Panc1 (cell line): ENCODE results near the gene COL1A2. TPM values are rescaled to one million over a fixed set of nuclear protein-coding genes. Genes with fewer than 3 reads are reported as not detected.

ENCODE experiments used
- ATAC-seq: fragments of 200-7000 bp; cut with Tn5 transposase; 2 replicates; pipeline ENCODE4 v1.9.1; 2020; ENCODE audit warnings: mild to moderate bottlenecking, moderate library complexity
- BruUV-seq: library from RNA; stranded (reverse); fragments of 400-500 nt; replicated peaks from 2 replicates; lab custom pipeline; 2021; lab: Mats Ljungman, UMichigan
- CTCF ChIA-PET: fragments of 300-600 bp; sonication (Branson Sonifier 250); formaldehyde crosslinking; loops from one replicate; lab custom pipeline; 2022; ENCODE audit warnings: antibody characterized with exemption; lab: Charles Lee
- POLR2A ChIA-PET: fragments of 300-600 bp; sonication (Branson Sonifier 250); formaldehyde crosslinking; loops from one replicate; lab custom pipeline; 2022; ENCODE audit warnings: antibody characterized with exemption; lab: Charles Lee
- DNase-seq: peaks from one replicate; pipeline ENCODE4 v3.0.0-alpha.2; 2010; ENCODE audit warnings: low read depth, low spot score
- H3K27ac ChIP-seq: 2 replicates; pipeline ENCODE4 v1.5.1; 2011; ENCODE audit warnings: mild to moderate bottlenecking, low read length, inconsistent platforms
- H3K27me3 ChIP-seq: fragments of 200-500 bp; sonication (Bioruptor generic); 2 replicates; pipeline ENCODE4 v1.6.0; 2014; ENCODE audit warnings: low read length, inconsistent platforms; ENCODE audit not compliant: control insufficient read depth, insufficient read depth
- H3K36me3 ChIP-seq: fragments of 200-500 bp; sonication (Bioruptor generic); 2 replicates; pipeline ENCODE4 v1.5.1; 2014; ENCODE audit warnings: inconsistent platforms, mild to moderate bottlenecking, low read length, moderate library complexity; ENCODE audit not compliant: control insufficient read depth, insufficient read depth
- H3K4me1 ChIP-seq: 2 replicates; pipeline ENCODE4 v1.5.1; 2011; ENCODE audit warnings: inconsistent platforms, mild to moderate bottlenecking, low read length, moderate library complexity; ENCODE audit not compliant: control insufficient read depth, insufficient read depth
- H3K4me3 ChIP-seq, 2 experiments: 2 replicates each; pipeline ENCODE4 v1.5.1; 2011 to 2012; ENCODE audit warnings: low read depth in 2 of 2, low read length in 2 of 2, mild to moderate bottlenecking in 2 of 2, inconsistent platforms in 1 of 2, moderate library complexity in 1 of 2
- H3K9me3 ChIP-seq: fragments of 200-500 bp; sonication (Bioruptor generic); 2 replicates; pipeline ENCODE4 v1.5.1; 2014; ENCODE audit warnings: low read depth, mild to moderate bottlenecking, inconsistent platforms, low read length, moderate library complexity; ENCODE audit not compliant: control insufficient read depth, insufficient read depth
- POLR2AphosphoS5 ChIP-seq: IDR thresholded peaks from 2 replicates; pipeline ENCODE4 v1.6.1; 2012; ENCODE audit warnings: mild to moderate bottlenecking, low read depth, low read length, moderate library complexity
- REST ChIP-seq, 2 experiments: IDR thresholded peaks; 2 replicates each; pipeline ENCODE4 v1.6.1; 2011 to 2012; ENCODE audit warnings: low read depth in 2 of 2, control low read depth in 1 of 2, low read length in 1 of 2, mild to moderate bottlenecking in 1 of 2, moderate library complexity in 1 of 2; ENCODE audit not compliant: insufficient read depth in 1 of 2
- SIN3A ChIP-seq: IDR thresholded peaks from 2 replicates; pipeline ENCODE4 v1.6.1; 2012; ENCODE audit warnings: low read depth, mild to moderate bottlenecking, low read length, moderate library complexity, borderline replicate concordance; ENCODE audit not compliant: insufficient read depth
- TCF7L2 ChIP-seq: IDR thresholded peaks from 2 replicates; pipeline ENCODE4 v1.6.1; 2011; ENCODE audit warnings: mild to moderate bottlenecking, low read depth, low read length, inconsistent platforms
- in situ Hi-C: cut with HindIII; loops from 2 replicates; pipeline ENCODE4 v1.10.0; 2016; ENCODE audit warnings: low sequenced_read_pairs, low pct_unique_long_range_greater_than_20kb
- intact Hi-C: fragments of 100-400 bp; cut with micrococcal nuclease; formaldehyde crosslinking; loops from one replicate; pipeline ENCODE4 v1.10.0; 2022; ENCODE audit not compliant: unreplicated experiment
- total RNA-seq: library from RNA; stranded (reverse); gene quantifications from one replicate; pipeline ENCODE4 v1.2.1, GENCODE V29; 2021; ENCODE audit not compliant: unreplicated experiment
- TF ChIP-seq, protein P1 (sequence below): fragments of 450-650 bp; IDR thresholded peaks from 2 replicates; pipeline ENCODE4 v1.5.1; 2017; ENCODE audit warnings: mild to moderate bottlenecking

Gene COL1A2
- total RNA-seq, 1 experiment from 2014 or later = 1.3 TPM

DNA sequence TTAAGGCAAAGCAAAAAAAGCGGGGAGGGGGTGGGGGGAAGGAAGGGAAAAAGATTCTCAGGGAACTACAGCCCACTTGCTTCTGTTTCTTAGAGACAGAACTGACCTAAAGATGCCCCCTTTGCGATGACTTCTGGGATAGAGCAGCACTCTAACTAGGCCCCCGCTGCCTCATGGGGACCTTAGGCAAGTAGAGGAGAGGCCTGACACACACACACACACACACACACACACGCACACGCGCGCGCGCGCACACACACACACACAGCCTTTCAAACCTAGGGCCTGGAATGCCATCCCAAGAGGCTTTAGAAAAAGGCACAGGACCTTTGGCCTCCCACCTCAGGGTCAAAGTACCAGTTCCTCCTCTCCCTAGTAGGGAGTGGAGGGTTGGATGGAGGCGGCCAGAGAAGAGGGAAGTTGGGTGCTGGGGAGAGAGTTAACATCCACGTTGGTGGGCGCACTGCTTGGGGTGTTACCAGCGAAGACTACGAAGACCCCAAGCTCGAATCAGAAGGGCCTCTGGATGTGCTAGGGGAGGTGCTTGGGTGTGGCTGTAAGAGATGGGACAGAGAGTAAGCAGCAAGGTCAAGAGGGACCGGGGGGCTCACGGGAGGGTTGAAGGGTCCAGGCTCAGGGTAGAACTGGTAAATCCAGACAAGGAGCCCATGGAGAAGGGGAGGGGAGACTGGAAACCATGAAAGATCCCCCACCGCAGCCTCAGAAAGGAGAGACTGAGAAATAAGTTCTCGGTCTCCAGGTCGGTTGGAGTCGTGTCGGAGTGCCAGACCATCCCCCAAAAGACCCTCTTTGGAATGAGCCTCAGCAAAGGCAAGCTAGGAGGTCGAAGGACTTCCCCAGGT is 1.2 kb upstream of the COL1A2 start:
- ChIA-PET CTCF (interaction anchor here (2.2 kb wide), 1 partner anchor 97 kb away, joined by 19 read pairs; no protein-coding TSS in a partner anchor), POLR2A (no interaction called here)
- Histone ChIP-seq H3K27me3 (no peaks in the 10 kb centered on the region), H3K9me3 (no peaks in the 10 kb centered on the region), H3K27ac (no peak overlapping the region), H3K36me3 (no peaks in the 10 kb centered on the region), H3K4me3 (no peak overlapping the region), H3K4me1 (no peaks in the 10 kb centered on the region)
- BruUV-seq = no TSS peak
- in situ Hi-C loops (no loop called here), intact Hi-C loops (no loop called here)
- DNase-seq = no peak
- TF ChIP-seq POLR2AphosphoS5 (no peak), TCF7L2 (no peak), REST (IDR thresholded peaks at IDR 0.05; ENCODE audit: insufficient read depth in 1 of 2, low read depth in 2 of 2, low read length in 1 of 2) (no peak), SIN3A (no peak)
- TF ChIP-seq, protein P1, sequence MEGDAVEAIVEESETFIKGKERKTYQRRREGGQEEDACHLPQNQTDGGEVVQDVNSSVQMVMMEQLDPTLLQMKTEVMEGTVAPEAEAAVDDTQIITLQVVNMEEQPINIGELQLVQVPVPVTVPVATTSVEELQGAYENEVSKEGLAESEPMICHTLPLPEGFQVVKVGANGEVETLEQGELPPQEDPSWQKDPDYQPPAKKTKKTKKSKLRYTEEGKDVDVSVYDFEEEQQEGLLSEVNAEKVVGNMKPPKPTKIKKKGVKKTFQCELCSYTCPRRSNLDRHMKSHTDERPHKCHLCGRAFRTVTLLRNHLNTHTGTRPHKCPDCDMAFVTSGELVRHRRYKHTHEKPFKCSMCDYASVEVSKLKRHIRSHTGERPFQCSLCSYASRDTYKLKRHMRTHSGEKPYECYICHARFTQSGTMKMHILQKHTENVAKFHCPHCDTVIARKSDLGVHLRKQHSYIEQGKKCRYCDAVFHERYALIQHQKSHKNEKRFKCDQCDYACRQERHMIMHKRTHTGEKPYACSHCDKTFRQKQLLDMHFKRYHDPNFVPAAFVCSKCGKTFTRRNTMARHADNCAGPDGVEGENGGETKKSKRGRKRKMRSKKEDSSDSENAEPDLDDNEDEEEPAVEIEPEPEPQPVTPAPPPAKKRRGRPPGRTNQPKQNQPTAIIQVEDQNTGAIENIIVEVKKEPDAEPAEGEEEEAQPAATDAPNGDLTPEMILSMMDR = no peak
- ATAC-seq = no peak

DNA sequence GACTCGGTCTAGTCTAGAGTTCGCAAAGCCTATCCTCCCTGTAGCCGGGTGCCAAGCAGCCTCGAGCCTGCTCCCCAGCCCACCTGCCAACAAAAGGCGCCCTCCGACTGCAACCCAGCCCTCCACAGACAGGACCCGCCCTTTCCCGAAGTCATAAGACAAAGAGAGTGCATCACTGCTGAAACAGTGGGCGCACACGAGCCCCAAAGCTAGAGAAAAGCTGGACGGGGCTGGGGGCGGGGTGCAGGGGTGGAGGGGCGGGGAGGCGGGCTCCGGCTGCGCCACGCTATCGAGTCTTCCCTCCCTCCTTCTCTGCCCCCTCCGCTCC is 622 bp upstream of the COL1A2 start:
- TF ChIP-seq REST (IDR thresholded peaks at IDR 0.05; ENCODE audit: insufficient read depth in 1 of 2, low read depth in 2 of 2, low read length in 1 of 2) = no peak
- TF ChIP-seq SIN3A = no peak
- no peak for TF ChIP-seq TCF7L2
- no peak for TF ChIP-seq POLR2AphosphoS5
- POLR2A ChIA-PET = no interaction called here
- Histone ChIP-seq H3K4me1 (no peaks in the 10 kb centered on the region), H3K27me3 (no peaks in the 10 kb centered on the region), H3K9me3 (no peaks in the 10 kb centered on the region), H3K27ac (no peak overlapping the region), H3K36me3 (no peaks in the 10 kb centered on the region), H3K4me3 (no peak overlapping the region)
- in situ Hi-C loops (no loop called here), intact Hi-C loops (no loop called here)
- ATAC-seq = no peak
- no peak for DNase-seq
- BruUV-seq = no TSS peak
- CTCF ChIA-PET = interaction anchor here (2.2 kb wide), 1 partner anchor 98 kb away, joined by 19 read pairs; no protein-coding TSS in a partner anchor
